Measurements from ENCODE around the gene CROCC2.

The CROCC2 gene

GRCh38 chr2:240906141-240906910 is at the start of gene CROCC2:
Gene CROCC2 (plus strand): TSS chr2:240906336. CDS start chr2:240906514, 178 bp downstream.
- no peak for DNase-seq (ENCODE audit: low read depth)

GRCh38 chr2:240857039-240858008 is 48.8 kb upstream of the CROCC2 start:
- no peak for DNase-seq (ENCODE audit: low read depth)

GRCh38 chr2:240858321-240858720 is 47.8 kb upstream of the CROCC2 start:
- DNase-seq (ENCODE audit: low read depth): no peak

- no peak for DNase-seq (ENCODE audit: low read depth)
Measured at GRCh38 chr2:240858871-240859270, 47.3 kb upstream of the CROCC2 start.

GRCh38 chr2:240861547-240861946 is 44.6 kb upstream of the CROCC2 start:
- DNase-seq (ENCODE audit: low read depth): no peak

- no peak for DNase-seq (ENCODE audit: low read depth)
Measured at GRCh38 chr2:240864475-240864874, 41.7 kb upstream of the CROCC2 start.

- DNase-seq (ENCODE audit: low read depth): no peak
Measured at GRCh38 chr2:240865391-240865790, 40.7 kb upstream of the CROCC2 start.

GRCh38 chr2:240868286-240869108 is 37.6 kb upstream of the CROCC2 start, which contains the start of gene AGXT:
Gene AGXT (plus strand): TSS chr2:240868824. CDS start chr2:240868866, 42 bp downstream.
- no peak for DNase-seq (ENCODE audit: low read depth)

GRCh38 chr2:240869109-240869955 is 36.8 kb upstream of the CROCC2 start:
- no peak for DNase-seq (ENCODE audit: low read depth)

GRCh38 chr2:240869956-240870875 is 35.9 kb upstream of the CROCC2 start:
- DNase-seq (ENCODE audit: low read depth): no peak

- DNase-seq (ENCODE audit: low read depth): no peak
Measured at GRCh38 chr2:240871071-240871958, 34.8 kb upstream of the CROCC2 start.

- no peak for DNase-seq (ENCODE audit: low read depth)
Measured at GRCh38 chr2:240872317-240873097, 33.6 kb upstream of the CROCC2 start.

- no peak for DNase-seq (ENCODE audit: low read depth)
Measured at GRCh38 chr2:240873098-240873788, 32.9 kb upstream of the CROCC2 start.

GRCh38 chr2:240873805-240874714 is 32.1 kb upstream of the CROCC2 start:
- no peak for DNase-seq (ENCODE audit: low read depth)

- DNase-seq (ENCODE audit: low read depth): no peak
Measured at GRCh38 chr2:240874715-240875227, 31.4 kb upstream of the CROCC2 start.
